Fibroblast of villous mesenchyme (primary cell): ENCODE results near the gene DOCK2. TPM values are rescaled to one million over a fixed set of nuclear protein-coding genes. Genes with fewer than 3 reads are reported as not detected.
"Not testable (repeated sequence)": the region's sequence is repeated elsewhere in the genome, so short reads cannot be mapped to it uniquely, and the experiment has no call there.

Experiments used
- DNase-seq: peaks from one replicate; pipeline ENCODE4 v3.0.0-alpha.2; 2010; ENCODE audit warnings: low read depth
- H3K4me3 ChIP-seq: 2 replicates; pipeline ENCODE4 v1.5.1; 2011; ENCODE audit warnings: low read depth, mild to moderate bottlenecking, low read length
- CTCF ChIP-seq: IDR thresholded peaks from 2 replicates; pipeline ENCODE4 v1.5.1; 2012; ENCODE audit warnings: low read depth, mild to moderate bottlenecking, low read length; ENCODE audit not compliant: insufficient read depth
- total RNA-seq: library from RNA; depleted of rRNA; stranded (reverse); fragments of >200 nt; gene quantifications from 2 replicates; pipeline ENCODE4 v1.2.3, GENCODE V29; 2012

The DOCK2 gene
- total RNA-seq, 1 donor, result 7.3 TPM

GRCh38 chr5:169763376-169764017 is 126.4 kb downstream of the DOCK2 start:
- no peak for DNase-seq
- no peak overlapping the region for H3K4me3 ChIP-seq
- no peak for TF ChIP-seq CTCF

- DNase-seq, result no peak
- TF ChIP-seq CTCF, result no peak
- H3K4me3 ChIP-seq, result no peak overlapping the region
Measured at GRCh38 chr5:169764018-169764378, 126.9 kb downstream of the DOCK2 start.

GRCh38 chr5:169765176-169765996 is 128.3 kb downstream of the DOCK2 start:
- no peak for DNase-seq
- no peak for TF ChIP-seq CTCF
- H3K4me3 ChIP-seq, result no peak overlapping the region

GRCh38 chr5:169766943-169767342 is 129.9 kb downstream of the DOCK2 start:
- not testable (repeated sequence) for DNase-seq, H3K4me3 ChIP-seq

- no peak for DNase-seq
- H3K4me3 ChIP-seq, result no peak overlapping the region
- TF ChIP-seq CTCF, result no peak
Measured at GRCh38 chr5:169767938-169768337, 130.9 kb downstream of the DOCK2 start.

- H3K4me3 ChIP-seq, result no peak overlapping the region
- DNase-seq, result no peak
- no peak for TF ChIP-seq CTCF
Measured at GRCh38 chr5:169768416-169768815, 131.3 kb downstream of the DOCK2 start.

GRCh38 chr5:169770109-169770508 is 133.0 kb downstream of the DOCK2 start:
- no peak for TF ChIP-seq CTCF
- DNase-seq, result no peak

More at GRCh38 chr5:169770109-169770508, 133.0 kb downstream of the DOCK2 start:
- no peak overlapping the region for H3K4me3 ChIP-seq
